Fibroblast of skin of right quadriceps (primary cell): ENCODE measurements around the gene CD93.
A peak's percentile ranks its signal among the peaks of the same experiment; 100 is the strongest.

Source experiments
- DNase-seq: peaks from one replicate; pipeline ENCODE4 v3.0.0-alpha.2; 2013

The CD93 gene

DNA sequence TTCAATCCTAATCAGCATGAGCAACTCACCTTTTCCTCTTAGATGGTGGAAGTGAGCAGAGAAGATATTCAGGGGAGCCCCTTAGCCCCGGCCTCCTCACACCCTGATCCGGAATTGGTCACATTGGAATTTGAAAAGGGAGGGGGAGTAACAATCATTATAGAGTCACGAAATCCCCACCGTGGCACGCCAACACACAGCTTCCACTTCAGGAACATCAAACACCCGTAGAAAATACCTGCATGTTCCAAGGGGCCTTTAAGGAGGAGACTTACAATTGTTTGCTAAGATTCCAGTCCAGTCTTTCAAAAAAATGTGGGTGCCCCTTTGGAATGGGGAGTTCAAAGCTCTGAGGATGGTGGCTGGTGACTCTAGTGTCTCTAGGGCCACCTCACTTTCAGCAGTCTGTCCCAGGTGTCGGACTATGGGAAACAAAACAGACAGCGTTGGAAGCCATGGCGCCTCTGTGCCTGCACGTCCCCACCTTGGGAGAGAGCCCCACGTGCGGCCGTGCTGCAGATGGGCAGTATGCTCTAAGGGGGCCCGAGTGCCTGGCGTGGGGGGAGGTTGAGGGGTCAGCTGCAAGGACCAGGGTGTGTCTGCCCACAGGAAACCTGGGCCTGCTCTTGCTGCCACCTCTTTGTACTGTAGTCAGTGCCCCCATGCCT is 2.4 kb downstream of the CD93 start:
- no peak for DNase-seq

DNA sequence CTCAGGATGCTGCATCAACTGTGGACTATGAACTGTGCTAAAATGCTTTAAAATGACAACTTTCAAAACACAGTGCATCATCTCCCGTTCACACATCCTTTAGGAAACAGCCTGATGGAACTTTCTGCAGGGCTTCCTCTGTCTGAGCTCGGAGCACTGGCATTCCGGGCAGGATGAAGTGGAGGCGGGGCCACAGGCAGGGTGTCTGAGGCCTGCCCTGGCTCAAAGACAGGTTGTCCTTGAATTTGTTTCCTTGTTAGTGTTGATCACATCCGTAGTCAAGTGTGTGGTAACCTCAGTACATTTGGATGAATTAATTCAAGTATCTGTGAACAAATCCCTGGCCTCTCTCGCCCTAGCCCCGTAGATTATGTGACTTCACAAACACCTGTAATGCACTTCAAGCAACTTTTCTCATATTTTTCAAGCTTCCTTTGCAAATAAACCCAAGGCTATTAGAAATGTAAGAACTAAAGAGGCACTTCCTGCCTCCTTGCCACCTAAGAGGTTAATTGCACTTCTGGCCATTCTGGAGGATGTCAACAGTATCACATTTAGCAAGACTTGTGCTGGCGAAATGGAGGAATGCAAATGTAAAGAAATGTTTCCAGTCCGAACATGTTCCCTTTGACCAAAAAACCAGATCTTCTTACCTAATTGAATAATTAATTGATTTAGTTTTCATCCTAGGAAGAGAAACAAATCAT is 3.1 kb downstream of the CD93 start:
- DNase-seq: no peak

DNA sequence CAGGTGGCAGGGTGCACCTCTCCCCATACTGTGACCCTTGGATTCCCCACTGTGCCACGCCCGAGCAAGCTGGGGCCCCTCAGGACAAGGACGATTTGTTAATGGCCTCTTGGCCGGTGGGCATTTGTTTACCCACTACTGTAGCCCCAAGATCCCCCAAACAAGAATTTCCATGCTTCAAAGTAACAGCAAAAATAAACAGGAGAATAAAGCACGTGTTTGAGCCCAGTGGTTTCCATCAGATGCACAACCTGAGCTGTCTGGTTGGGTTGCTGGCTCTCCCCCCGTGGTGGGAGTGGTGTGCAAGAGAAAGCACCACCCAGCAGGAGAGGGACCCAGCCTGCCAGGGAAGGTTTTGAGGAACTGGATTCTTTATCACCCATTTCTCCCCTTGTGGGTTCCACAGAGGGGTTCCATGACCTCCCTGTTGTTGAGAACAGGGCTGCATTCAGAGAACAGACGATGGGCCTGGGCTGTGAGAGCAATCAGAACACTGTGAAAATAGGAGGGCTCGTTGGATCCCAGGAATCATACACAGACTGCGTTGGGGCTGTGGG is 4.8 kb downstream of the CD93 start:
- DNase-seq: no peak

DNA sequence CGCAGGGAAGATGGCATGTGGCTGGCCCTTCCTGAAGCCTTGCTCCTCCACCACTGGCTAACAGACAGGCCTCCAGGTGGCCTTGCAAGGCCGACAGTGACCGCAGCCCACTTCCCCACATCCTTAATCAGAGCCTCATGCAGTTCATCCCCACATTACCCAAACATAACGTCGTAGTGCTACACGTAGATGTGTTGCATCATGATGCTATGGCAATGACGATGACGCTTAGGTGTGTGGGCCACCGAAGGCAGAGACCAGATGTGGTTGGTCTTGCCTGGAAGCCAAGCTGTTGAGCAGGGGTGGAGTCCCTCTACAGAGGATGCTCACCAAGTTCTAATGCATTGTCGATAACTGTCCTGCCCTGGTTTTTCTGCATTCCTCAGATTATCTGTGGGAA is 5.6 kb downstream of the CD93 start:
- DNase-seq: no peak

DNA sequence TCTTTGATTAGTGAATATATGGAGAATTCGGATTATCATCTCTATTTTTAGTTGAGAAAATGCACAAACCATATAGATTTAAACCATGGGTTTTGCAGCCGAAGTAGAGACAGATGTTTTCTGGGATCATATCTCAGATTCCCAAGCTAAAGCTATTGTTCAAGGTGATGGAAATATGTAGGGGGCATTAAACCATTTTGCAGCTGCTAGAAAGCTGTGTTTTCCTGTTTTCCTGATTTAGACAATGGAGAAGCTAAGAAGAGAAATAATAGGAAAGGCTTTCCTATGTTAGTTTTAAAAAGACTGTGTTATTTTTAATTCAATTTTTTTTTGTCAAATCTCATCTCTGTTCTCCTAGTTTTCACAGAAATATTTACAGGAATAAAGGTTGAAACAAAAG is 6.2 kb downstream of the CD93 start:
- DNase-seq: no peak

DNA sequence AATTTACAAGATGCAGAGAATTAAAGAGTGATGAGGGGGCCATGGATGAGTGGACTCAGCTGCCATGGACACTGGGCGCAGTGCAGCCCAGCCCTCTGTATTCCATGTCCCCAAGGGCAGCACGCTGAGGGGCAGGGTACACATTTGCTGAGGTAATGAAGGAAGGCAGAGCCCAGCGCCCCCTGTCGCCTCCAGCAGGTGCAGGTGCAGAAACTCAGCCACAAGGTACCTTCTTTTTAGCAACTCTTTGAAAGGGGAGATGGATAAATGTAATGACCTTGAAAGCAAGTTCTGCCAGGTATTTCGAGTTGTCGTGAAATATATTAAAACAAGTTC is 7.1 kb downstream of the CD93 start:
- no peak for DNase-seq

DNA sequence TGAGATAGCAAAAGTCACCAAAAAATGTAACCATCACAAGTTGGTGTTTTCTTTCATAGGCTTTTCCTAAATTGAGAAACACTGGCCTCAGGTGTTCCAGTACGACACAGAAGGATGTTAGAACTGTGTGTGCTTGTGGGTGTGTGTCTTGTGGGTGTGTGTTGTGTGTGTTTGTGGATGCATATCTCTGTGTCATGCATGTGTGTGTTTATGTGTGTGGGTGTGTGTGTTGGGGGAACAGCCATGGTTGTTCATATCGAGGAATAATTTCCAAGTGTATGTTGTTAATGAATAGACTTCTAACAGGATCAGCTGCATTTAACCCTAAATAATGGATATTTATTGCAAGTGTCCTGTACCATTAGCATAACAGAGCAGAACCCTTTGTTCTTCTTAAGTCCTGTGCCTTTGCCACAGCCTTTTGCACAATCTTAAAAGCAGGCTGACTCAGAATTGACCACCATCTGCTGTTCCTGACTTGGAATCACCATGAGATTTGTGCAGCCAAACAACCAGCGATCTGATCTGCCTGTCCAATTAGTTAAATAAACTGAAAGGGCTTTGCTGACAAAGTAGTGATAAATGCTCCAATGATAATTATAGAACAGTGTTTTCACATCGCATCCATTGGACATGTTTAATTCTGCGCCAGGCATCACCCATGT is 7.6 kb downstream of the CD93 start:
- DNase-seq: no peak

DNA sequence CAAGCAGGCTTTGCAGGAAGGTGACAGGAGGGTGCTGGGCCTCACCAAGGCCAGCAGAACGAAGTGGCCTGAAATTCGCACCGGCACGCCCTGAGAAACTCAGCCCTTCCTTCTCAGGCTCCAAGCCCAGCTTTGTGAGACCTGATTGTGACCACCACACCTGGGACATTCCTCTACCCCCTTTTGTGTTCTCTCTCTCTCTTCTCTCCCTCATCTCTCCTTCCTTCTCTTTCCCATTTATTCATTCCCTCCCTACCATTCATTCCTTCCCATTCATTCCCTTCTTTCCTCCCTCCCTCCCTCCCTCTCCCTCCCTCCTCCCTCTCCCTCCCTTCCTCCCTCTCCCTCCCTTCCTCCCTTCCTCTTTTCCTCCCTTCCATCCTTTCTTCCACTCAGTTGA is 8.8 kb downstream of the CD93 start:
- DNase-seq: no peak

DNA sequence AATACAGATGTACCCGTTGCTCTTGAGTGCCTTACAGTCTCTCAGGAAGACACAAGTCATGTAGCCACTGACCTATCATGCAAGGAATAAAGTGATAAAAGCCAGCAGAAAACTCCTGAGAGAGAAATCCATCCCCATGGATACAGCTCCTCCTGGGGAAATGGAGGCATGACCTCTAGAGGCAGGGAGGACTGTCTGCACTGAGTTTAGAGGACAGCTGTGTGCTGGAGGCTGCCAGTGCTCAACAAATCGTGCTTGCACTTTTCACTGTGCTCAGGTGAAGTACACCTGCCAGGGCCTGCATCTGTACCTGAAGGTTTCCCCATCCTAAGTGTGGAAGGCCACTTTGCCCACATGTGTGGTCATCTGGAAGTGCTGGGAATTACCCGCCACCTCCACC is 12.1 kb downstream of the CD93 start:
- DNase-seq: no peak

DNA sequence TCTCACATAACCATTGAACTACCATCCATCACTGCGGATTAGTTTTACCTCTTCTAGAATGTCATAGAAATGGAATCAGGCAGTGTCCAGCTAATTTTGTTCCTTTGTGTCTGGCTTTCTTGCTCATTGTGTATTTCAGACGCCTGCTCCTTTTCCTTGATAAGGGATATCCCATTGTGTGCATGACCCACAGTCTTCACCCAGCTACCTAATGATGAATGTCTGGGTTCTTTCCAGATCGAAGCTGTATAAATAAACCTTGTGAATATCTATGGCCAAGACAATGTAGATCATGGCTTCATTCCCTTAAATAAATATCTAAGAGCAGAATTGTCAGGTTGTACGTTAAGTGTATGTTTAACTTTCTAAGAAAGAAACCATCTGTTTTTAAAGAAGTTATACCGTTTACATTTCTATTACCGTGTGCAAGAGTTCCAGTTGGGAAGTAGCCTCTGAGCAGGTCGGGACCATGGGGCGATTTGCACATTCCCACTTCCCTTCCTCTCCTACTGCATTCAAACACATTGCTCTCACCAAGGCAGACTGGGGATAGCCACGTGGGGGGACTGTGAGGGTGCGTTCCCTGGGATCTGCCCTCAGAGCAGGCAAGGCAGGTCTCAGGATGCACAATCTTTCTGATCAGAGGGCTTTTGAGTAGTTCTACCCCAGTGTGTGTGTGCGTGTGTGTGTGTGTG is 13.1 kb downstream of the CD93 start:
- no peak for DNase-seq

DNA sequence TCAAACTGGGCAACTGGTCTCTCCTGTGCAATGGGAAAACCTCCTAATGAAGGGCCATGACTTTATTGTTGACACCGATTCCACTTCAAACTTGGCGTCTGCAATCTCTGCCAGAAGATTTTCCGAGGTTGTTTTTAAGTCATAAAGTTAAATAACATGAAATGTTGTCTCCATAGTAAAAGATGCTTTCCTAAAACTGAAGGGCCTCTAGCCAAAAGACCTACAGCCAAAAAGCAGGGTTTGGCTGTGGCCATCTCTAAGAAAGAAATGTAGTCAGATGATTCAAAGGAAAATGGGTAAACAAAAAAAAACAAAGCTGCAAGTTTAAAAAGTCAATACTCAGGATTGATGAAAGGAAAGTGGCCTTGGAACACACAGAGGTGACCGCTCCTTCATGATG is 14.1 kb downstream of the CD93 start:
- DNase-seq: no peak

DNA sequence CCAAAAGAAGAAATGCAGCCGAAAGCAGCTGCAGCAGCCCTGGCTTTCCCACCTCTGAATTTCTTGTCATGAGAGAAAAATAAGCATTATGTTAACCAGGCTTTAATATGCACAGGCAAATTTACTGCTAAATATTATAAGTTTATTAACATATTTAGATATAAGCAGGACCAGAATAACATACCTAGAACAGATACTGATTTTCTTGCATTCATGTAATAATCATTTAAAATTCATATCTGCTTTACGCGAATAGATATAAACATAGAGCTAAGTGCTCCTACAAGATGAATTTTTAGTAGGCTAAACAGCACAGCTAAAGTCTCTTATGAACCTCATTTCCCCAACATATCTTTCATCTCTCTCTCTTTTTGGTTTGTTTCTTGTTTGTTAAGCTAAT is 14.7 kb downstream of the CD93 start:
- no peak for DNase-seq

DNA sequence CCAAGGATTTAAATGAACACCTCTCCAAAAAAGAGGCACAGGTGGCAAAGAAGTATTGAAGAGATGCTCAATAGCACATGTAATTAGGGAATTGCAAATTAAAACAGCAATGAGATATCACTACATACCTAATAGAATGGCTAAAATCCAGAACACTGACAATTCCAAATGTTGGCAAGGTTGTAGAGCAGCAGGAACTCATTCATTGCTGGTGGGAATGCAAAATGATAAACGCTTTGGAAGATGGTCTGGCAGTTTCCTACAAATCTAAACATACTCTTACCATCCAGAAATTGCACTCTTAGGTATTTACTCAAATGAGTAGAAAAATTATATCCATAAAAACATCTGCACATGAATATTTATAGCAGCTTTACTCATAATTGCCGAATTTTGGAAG is 17.0 kb downstream of the CD93 start:
- DNase-seq: no peak

DNA sequence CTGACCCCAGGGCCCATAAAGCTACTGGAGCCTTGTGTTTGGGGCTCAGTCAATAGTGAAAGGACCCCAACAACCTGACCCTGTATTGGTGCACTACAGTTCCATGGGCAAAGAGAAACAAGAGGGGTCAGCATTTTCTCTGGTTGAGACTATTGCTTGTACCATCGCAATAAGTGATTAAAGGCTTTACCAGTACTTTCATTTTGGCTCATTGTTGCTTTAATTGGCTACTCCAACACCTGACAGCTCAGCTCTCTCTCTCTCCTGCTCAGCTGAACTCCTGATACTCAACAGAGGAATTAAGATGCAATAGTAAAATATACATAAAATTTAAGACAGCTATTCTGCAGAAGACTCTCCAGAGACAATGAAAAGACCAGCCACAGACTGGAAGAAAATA is 17.8 kb downstream of the CD93 start:
- DNase-seq: no peak

DNA sequence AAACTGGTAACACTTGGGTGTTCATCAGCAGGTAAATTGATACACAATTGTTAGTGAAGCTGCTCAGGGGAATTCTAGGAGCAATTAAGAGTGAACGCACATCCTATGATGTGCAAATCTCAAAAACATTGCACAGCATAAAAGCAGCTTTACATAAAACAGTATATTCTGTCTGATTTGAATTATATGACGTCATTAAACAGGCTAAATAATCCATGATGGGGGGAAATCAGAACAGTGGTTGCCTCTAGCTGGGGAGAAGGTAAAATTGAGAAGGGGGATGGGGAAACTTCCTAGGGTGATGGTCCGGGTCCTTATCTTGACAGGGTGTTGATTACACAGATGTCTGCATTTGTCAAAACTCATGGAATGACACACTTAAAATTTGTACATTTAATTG is 19.4 kb downstream of the CD93 start:
- DNase-seq: no peak

DNA sequence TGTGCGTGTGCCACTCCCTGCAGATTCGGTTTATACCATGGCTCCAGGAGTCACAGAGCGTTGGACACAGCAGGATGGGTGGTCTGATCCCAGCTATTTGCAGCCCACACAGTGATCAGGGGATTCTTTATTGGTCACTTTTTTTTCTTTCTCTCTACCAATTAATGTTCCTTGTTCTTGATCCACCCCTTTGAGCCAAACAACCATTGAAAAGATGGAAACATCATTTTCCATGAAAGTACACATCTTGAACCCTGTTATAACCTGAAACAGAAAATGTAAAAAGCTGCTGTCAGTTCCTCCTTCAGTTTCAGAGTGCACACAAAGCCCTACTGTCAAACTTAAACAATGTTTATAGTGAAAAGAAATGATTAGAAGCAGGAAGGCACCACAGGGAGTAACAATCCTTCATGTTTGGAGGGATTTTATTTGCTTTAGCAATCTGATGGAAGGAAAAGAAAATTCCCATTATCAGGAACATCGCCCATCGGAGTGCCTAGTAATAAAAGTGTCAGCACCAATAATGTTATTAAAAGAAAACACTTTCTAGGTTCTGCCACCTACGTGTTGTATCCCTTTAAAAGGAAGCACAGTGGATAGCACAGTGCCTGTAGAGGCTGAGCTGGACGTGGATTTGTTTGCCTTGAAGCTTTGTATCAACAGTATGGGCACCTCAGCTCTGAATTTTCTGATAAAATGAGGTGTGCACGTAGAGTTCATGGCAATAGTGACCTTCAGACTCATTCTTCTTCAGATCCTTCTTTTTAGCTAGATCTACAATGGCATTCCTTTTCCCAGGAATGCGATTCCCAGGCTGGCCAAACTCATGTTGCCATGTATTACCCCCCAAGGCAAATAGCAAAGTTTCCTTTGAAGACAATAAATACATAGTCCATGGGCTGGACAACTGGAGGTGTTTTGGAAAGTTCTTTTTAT is 20.6 kb downstream of the CD93 start:
- DNase-seq: no peak

DNA sequence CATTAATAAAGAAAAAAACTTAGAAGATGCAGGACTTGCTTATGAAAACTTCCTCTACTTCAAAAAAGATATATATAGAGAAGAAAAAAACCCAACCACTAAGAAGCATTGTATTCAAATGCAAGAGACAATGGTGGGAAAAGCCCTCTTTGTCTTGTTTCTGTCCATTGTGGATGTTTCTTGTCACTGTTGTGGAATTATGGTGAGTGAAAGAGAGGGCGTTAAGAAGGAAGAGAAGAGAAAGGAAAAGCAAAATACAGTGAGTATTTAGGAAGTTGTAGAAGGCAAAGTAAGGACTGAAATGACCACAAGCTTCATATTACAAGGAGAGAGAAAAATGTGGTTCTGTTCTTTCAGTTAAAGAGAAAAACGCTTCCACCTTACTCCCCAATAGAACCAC is 22.5 kb downstream of the CD93 start:
- no peak for DNase-seq

DNA sequence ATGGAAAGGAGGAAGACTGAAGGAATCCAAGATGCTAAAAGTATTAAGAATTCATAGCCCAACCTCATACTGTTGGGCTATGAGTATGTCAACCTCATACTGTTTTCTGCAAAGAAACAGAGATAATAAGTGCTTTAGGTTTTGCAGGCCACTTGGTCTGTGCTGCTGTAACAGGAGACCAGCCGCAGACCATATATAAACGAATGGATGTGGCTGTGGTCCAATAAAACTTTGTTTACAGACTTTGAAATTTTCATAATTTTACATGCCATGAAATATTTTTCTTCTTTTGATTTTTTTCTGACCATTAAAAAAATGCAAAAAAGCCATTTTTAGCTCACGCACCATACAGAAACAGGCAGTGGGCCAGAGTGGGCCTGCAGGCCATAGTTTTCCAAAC is 23.0 kb downstream of the CD93 start:
- DNase-seq: no peak

DNA sequence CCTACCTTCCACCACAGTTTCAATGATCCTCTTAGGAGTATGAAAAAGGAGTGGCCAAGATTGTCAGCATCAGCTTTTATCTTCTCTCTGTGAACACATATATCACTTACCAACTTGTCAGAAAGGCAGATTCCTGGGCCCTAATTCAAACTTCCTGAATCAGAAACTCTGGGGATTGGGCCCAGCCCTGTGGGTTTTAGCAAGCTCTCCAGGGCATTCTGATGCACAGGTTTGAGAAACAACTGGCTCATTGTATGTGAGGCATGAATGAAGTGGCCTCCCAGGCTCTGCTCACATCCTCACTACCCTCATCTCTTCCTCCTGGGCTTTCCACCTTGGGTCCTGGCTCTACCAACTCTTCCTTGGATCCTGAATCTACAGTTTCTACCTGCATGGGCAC is 23.5 kb downstream of the CD93 start:
- DNase-seq: no peak

DNA sequence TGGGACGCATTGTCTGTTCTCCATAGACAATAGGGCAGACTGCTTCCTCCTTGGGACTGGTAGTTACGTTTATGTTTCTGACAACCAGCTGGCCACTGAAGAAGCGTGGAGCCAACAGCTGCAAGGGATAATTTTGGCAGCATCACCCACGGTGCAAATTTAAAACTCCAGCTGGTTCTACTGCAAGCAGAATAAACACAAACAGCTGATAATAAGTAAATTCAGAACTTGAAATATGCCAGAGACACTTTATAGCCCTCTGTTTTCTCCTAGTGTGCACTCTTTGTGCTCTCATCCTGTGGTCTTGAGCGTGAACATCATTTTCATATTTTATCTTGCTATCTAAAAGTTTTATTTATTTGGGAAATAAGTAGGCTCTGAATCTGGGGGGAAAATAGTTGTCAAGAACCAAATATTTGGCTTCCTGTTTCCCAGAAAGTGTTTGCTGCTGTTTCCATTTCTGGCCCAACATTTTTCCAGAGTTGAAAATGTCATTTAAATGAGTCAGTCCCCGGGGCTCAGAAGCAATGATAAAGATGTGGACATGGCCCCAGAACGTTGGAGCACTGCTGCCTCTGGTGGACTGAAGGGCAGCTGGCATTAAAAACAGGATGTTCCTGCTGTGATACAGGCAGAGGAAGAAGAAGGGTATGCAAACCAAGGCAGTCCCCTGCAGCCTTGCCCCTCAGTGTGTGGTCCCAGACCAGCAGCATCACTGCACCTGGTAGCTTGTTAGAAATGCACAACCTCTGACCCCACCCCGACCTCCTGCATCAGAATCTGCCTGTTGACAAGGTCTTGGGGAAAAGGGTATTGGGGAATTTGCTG is 24.2 kb downstream of the CD93 start:
- DNase-seq: peak; percentile 84

DNA sequence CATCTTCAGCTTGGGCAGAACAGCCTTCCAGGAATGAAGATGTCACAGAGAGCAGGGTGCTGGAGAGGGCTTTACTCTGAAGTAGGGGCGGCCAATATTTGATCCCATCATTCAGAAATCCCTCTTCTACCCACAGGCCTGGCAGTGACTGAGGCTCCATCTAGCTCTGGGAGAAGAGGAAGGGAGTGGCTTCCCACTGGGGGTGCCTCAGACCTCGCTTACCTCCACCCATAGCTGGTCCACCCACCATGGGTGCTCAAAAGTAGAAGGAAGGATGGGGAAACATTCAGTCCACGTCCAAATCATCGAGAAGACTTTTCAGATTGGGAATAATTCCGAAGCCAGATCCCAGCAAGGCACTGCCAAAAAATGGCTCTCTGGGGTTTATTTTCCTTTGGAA is 24.9 kb downstream of the CD93 start:
- DNase-seq: no peak

DNA sequence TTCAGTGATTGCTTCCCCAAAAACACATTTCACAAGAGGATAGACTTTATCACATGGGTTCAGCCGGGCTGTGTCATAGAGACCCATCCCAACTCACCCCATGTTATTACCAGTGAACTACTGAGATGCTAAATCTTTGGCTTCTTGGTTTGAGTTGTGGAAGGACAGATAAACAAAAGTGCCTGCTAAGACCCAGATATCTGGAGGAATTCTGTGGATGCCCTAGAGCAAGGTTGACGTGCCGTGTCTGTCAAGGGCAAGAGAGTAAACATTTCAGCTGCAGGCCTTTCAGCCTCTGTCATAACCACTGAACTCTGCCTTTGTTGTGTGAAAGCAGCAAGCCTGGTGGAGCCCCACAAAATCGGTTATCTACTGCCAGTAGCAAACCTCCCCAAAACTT is 25.5 kb downstream of the CD93 start:
- no peak for DNase-seq
